Activated naive CD4-positive, alpha-beta T cell treated with anti-CD3 and anti-CD28 coated beads, Interleukin-2, amount 10 ng/mL, durations not matched to agents 5 hours and 36 hours (primary cell): ENCODE data around the gene AJUBA. TPM values are rescaled to one million over a fixed set of nuclear protein-coding genes. Genes with fewer than 3 reads are reported as not detected.

Experiments used
- total RNA-seq, 2 experiments: library from RNA; stranded (reverse); gene quantifications; one replicate each; pipeline ENCODE4 v1.2.3, GENCODE V29; 2021

Gene AJUBA
- 1 to 10 TPM in 1 of 2 experiments, under 1 TPM in 1; 0.96 to 1.4 TPM for total RNA-seq

DNA sequence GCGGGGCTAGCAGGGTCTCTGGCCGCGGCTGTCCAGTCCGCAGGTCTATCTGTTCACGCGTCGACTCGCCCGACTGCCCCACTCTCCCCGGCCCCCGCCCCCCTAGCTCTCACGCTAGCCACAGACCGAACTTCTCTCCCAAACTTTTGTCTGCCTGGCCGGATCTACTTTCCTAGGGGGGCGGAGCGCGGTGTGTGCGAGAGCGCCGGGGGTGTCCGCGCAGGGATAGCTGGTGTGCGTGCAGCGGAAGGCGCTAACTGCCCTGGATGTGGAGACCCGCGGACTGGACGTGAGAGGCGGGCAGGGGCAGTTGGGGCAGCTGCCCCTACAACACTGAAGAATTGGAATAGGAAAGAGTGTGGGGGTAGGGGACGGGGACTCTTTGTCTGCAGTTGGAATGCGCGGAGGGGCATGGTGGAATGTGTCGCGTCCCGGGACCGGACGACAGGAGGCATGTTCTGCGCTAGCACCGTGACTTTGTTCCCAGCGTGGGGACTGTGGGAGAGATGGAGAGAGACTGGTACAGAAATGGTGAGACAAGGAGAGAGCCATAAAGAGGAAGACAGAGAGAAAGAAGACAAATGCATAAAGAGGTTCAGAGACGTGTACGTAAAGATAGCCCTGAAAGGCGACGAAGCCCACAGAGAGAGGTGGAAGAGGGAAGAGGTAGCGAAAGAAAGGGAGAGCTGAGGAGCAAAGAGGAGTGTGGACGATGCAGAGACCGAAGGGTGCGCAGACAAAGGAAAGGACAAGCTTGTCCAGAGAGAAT, at the start of gene AJUBA:
AJUBA (minus strand) TSS at position 75 of the 769 bp plus-strand sequence. CDS start 285 bp downstream, outside the sequence.

DNA sequence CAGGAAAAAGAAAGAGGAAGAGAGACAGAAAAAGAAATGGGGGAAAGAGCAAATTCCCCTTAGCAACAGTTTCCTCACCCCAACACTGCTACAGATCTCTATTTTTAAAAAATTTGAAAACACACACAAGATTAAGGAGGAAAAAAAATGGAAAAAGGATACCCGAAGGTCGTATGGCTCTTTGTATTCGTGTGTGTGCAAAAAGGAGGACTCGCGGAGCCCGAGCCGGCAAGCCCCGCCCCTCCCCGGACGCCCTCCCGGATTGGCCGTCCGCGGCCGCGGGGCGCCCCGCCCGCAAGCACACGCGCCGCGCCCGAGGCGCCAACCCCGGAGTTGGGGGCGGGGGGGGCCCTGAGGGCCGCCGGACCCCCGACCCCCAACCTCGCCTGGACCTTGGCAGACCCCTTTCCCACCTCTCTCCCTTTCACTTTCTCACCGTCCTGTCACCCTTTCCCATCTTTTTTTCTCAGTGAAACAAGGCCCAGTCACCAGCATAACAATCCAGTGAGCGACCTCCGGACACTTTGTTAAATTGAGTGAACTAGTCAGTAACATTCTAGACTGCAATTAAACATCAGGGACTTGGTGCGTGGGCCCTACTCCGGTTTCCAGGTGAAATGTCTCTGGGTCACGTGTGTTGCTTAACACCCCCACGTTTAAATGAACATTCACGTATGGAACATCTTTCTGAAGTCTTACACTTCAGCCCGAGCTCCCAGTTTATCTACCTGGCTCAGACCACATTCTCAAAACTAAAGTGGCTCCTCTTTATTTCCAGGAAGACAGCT, 27.8 kb upstream of the AJUBA start, which contains the start of gene C14orf93:
C14orf93 (minus strand) TSS at position 205 of the 788 bp plus-strand sequence. CDS start 11,120 bp downstream, outside the sequence.

DNA sequence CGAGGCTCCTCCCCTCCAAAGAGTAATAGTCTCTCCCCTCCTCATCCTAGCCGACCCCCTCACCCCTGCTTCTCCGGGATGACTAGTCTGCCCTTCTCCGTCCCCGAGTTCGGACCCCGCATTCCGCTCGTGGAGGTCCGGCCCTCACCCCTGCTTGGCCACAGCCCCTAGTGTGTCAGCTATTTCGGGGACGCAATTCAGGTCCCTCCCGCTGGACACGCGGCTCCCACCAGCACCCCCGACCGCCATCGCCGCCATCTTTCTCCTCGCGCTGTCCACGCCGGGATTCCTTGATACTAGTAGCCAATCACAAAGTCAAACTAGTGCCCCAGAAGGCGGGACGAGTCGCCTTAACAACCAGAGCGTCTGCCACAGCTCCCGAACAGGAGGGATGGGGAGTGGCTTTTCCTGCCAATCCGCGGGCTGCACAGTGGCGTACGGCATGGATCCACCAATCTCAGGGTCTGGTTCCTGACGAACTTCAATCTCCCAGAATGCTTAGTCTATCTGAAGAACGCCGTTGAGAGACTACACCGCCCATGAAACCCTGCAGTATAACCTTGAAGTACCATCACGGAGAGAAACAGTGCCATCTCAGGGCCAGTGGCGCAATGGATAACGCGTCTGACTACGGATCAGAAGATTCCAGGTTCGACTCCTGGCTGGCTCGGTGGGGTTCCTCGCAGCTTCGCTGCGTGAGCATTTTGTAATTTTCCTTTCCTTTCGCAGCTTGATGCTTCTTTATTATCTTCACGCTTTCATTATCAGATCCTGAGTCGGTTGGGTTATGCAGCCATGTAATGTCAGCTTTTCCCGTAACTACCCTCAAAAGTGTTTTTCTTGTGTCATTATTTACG, 53.0 kb downstream of the AJUBA start, which contains the start of gene PRMT5:
PRMT5 (minus strand) TSS at position 273 of the 857 bp plus-strand sequence; CDS start at position 258, 15 bp downstream.

Other genes with a start within 250 kb of the AJUBA start
- gene OXA1L, start 215.9 kb downstream of the AJUBA start, total RNA-seq = 100 to 1,000 TPM; 140 to 144 TPM
- under 1 TPM; 0.43 to 0.70 TPM for gene SLC7A7, start 167.1 kb downstream of the AJUBA start, total RNA-seq
- gene MRPL52, start 152.7 kb downstream of the AJUBA start, total RNA-seq = 100 to 1,000 TPM in 1 of 2 experiments, 10 to 100 TPM in 1; 92.2 to 100 TPM
- gene MMP14, start 146.0 kb downstream of the AJUBA start, total RNA-seq = 1 to 10 TPM in 1 of 2 experiments, under 1 TPM in 1; 0.99 to 2.0 TPM
- gene LRP10, start 110.8 kb downstream of the AJUBA start, total RNA-seq = 10 to 100 TPM; 69.7 to 72.4 TPM
- gene REM2, start 99.3 kb downstream of the AJUBA start, total RNA-seq = 1 to 10 TPM; 1.1 to 1.2 TPM
- gene RBM23, start 63.4 kb downstream of the AJUBA start, total RNA-seq = 10 to 100 TPM; 76.4 to 76.6 TPM
- gene PRMT5, start 53.2 kb downstream of the AJUBA start, total RNA-seq = 10 to 100 TPM; 42.9 to 59.5 TPM
- 10 to 100 TPM; 62.7 to 67.4 TPM for gene HAUS4, start 25.5 kb downstream of the AJUBA start, total RNA-seq
- 10 to 100 TPM in 1 of 2 experiments, 1 to 10 TPM in 1; 9.3 to 10.8 TPM for gene C14orf93, start 27.6 kb upstream of the AJUBA start, total RNA-seq
- 10 to 100 TPM; 45.6 to 46.8 TPM for gene PSMB5, start 52.3 kb upstream of the AJUBA start, total RNA-seq
- not detected for gene PSMB11, start 59.7 kb upstream of the AJUBA start, total RNA-seq
- 1 to 10 TPM; 2.3 to 2.5 TPM for gene CDH24, start 75.0 kb upstream of the AJUBA start, total RNA-seq
- 100 to 1,000 TPM; 189 to 193 TPM for gene ACIN1, start 112.6 kb upstream of the AJUBA start, total RNA-seq
- gene C14orf119, start 113.0 kb upstream of the AJUBA start, total RNA-seq = 10 to 100 TPM; 45.2 to 50.7 TPM
- not detected for gene CIROP, start 122.4 kb upstream of the AJUBA start, total RNA-seq
- gene CEBPE, start 136.7 kb upstream of the AJUBA start, total RNA-seq = 1 to 10 TPM in 1 of 2 experiments, under 1 TPM in 1; 0.96 to 1.0 TPM
- under 1 TPM; 0.22 to 0.40 TPM for gene SLC7A8, start 201.1 kb upstream of the AJUBA start, total RNA-seq